ENCODE measurements around the gene CYP4F2.

GRCh38 chr19:15894359-15894758, 3.5 kb downstream of the CYP4F2 start:
- TF ChIP-seq CTCF (conservative IDR thresholded peaks at IDR 0.05 in 1 of 2, IDR thresholded peaks at IDR 0.05 in 1 of 2; ENCODE audit: low read depth in 1 of 2, low read length in 2 of 2) (no peak), EZH2 (IDR thresholded peaks at IDR 0.05; ENCODE audit: low read length, missing control alignments) (no peak)
